GM18505 (cell line): Measurements from ENCODE around the gene FRMD5.
A peak's percentile ranks its signal among the peaks of the same experiment; 100 is the strongest.
"Not testable (repeated sequence)": the region's sequence is repeated elsewhere in the genome, so short reads cannot be mapped to it uniquely, and the experiment has no call there.

Source experiments
- ATAC-seq: cut with Tn5 transposase; IDR thresholded peaks from one replicate; pipeline ENCODE4 v1.9.1; 2021; ENCODE audit not compliant: unreplicated experiment
- POLR2A ChIP-seq: IDR thresholded peaks from 4 replicates; pipeline ENCODE4 v1.6.1; 2011; ENCODE audit warnings: borderline replicate concordance; ENCODE audit not compliant: insufficient read depth, insufficient read length; ENCODE audit errors: extremely low read depth

The FRMD5 gene

GRCh38 chr15:44195151-44195740, at the start of gene FRMD5:
FRMD5 (minus strand) TSS chr15:44195271.
- peak; percentile 92 for ATAC-seq

GRCh38 chr15:44243829-44244228, 48.8 kb upstream of the FRMD5 start:
- no peak for ATAC-seq

More at GRCh38 chr15:44195151-44195740, at the start of gene FRMD5:
- TF ChIP-seq POLR2A, result no peak

GRCh38 chr15:44243141-44243540, 48.1 kb upstream of the FRMD5 start:
- TF ChIP-seq POLR2A, result no peak
- ATAC-seq, result no peak

More at GRCh38 chr15:44243829-44244228, 48.8 kb upstream of the FRMD5 start:
- no peak for TF ChIP-seq POLR2A

GRCh38 chr15:44231842-44232241, 36.8 kb upstream of the FRMD5 start:
- TF ChIP-seq POLR2A, result no peak
- no peak for ATAC-seq

GRCh38 chr15:44229301-44229700, 34.2 kb upstream of the FRMD5 start:
- ATAC-seq, result not testable (repeated sequence)

- ATAC-seq, result no peak
- no peak for TF ChIP-seq POLR2A
These were observed 32.5 kb upstream of the FRMD5 start for GRCh38 chr15:44227584-44227983.

GRCh38 chr15:44227001-44227400, 31.9 kb upstream of the FRMD5 start:
- ATAC-seq, result not testable (repeated sequence)

GRCh38 chr15:44222478-44222877, 27.4 kb upstream of the FRMD5 start:
- no peak for ATAC-seq

GRCh38 chr15:44219073-44219472, 24.0 kb upstream of the FRMD5 start:
- no peak for ATAC-seq
- TF ChIP-seq POLR2A, result no peak

More at GRCh38 chr15:44222478-44222877, 27.4 kb upstream of the FRMD5 start:
- no peak for TF ChIP-seq POLR2A

GRCh38 chr15:44216958-44217357, 21.9 kb upstream of the FRMD5 start:
- TF ChIP-seq POLR2A, result no peak
- ATAC-seq, result no peak

- TF ChIP-seq POLR2A, result no peak
- ATAC-seq, result no peak
These were observed 20.5 kb upstream of the FRMD5 start for GRCh38 chr15:44215594-44215993.

- no peak for ATAC-seq
- no peak for TF ChIP-seq POLR2A
These were observed 13.9 kb upstream of the FRMD5 start for GRCh38 chr15:44208956-44209355.

- no peak for TF ChIP-seq POLR2A
- ATAC-seq, result no peak
These were observed 12.6 kb upstream of the FRMD5 start for GRCh38 chr15:44207643-44208042.

- TF ChIP-seq POLR2A, result no peak
These were observed 4.3 kb upstream of the FRMD5 start for GRCh38 chr15:44199393-44199792.

More at GRCh38 chr15:44199393-44199792, 4.3 kb upstream of the FRMD5 start:
- ATAC-seq, result no peak
